ENCODE results near the gene MLPH. TPM values are rescaled to one million over a fixed set of nuclear protein-coding genes. Genes with fewer than 3 reads are reported as not detected.

MLPH gene
- total RNA-seq, 1 experiment from 2014 or later = 27.1 TPM

- Mint-ChIP-seq H3K4me3 (ENCODE audit: unreplicated experiment) (peak overlapping the region; percentile 34), H3K9me3 (ENCODE audit: unreplicated experiment) (no peaks in the 10 kb centered on the region), H3K4me1 (ENCODE audit: insufficient read depth, unreplicated experiment) (peaks cover 25% of the 10 kb centered on the region), H3K27me3 (ENCODE audit: insufficient read depth, unreplicated experiment) (peaks cover 11% of the 10 kb centered on the region), H3K36me3 (ENCODE audit: insufficient read depth, unreplicated experiment) (no peaks in the 10 kb centered on the region), H3K27ac (ENCODE audit: low read depth, unreplicated experiment) (no peak overlapping the region)
- peak; percentile 86 for DNase-seq (ENCODE audit: unreplicated experiment)
- intact Hi-C loops (cut with micrococcal nuclease) = loop anchor here (2.0 kb wide), 1 partner anchor 76 kb away; no protein-coding TSS in a partner anchor
- no TSS peak for BruUV-seq (replicated peaks)
- CTCF ChIA-PET = interaction anchor here (0.5 to 2.6 kb wide), 7 partner anchors 9 to 704 kb away, joined by 3 to 21 read pairs (median 3); no protein-coding TSS in a partner anchor
- POLR2A ChIA-PET = interaction anchor here (0.6 to 1.8 kb wide), 10 partner anchors 10 to 1812 kb away, joined by 3 to 7 read pairs (median 3); partner anchors contain the start of genes COPS8 and RAB17
- TF ChIP-seq, protein P1, sequence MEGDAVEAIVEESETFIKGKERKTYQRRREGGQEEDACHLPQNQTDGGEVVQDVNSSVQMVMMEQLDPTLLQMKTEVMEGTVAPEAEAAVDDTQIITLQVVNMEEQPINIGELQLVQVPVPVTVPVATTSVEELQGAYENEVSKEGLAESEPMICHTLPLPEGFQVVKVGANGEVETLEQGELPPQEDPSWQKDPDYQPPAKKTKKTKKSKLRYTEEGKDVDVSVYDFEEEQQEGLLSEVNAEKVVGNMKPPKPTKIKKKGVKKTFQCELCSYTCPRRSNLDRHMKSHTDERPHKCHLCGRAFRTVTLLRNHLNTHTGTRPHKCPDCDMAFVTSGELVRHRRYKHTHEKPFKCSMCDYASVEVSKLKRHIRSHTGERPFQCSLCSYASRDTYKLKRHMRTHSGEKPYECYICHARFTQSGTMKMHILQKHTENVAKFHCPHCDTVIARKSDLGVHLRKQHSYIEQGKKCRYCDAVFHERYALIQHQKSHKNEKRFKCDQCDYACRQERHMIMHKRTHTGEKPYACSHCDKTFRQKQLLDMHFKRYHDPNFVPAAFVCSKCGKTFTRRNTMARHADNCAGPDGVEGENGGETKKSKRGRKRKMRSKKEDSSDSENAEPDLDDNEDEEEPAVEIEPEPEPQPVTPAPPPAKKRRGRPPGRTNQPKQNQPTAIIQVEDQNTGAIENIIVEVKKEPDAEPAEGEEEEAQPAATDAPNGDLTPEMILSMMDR (IDR thresholded peaks at IDR 0.05; ENCODE audit: unreplicated experiment) = no peak
Observed at GRCh38 chr2:237558961-237559641, 72.0 kb downstream of the MLPH start.

DNA sequence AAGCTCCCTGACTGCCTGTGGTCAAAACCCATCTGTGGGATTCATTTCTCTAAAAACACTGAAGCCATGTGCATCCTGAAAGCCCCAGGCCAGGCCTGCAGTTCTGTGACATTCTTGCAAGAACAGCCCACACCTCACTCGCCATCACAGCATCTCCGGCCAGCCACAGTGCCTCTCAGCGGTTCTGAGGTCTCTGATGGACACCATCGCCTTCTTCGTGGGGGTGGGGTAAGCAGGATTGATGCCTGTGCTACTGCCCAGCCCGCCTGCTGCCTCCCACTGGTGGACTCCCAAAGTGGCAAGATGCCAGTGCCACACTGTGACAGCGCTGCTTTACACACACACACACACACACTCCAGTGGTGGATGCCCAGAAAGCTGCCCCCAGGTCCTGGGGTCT, 74.2 kb downstream of the MLPH start:
- Mint-ChIP-seq H3K4me1 (ENCODE audit: insufficient read depth, unreplicated experiment) (peaks cover 25% of the 10 kb centered on the region), H3K27me3 (ENCODE audit: insufficient read depth, unreplicated experiment) (peaks cover 11% of the 10 kb centered on the region), H3K4me3 (ENCODE audit: unreplicated experiment) (no peak overlapping the region), H3K9me3 (ENCODE audit: unreplicated experiment) (no peaks in the 10 kb centered on the region), H3K36me3 (ENCODE audit: insufficient read depth, unreplicated experiment) (no peaks in the 10 kb centered on the region), H3K27ac (ENCODE audit: low read depth, unreplicated experiment) (no peak overlapping the region)
- no peak for DNase-seq (ENCODE audit: unreplicated experiment)
- intact Hi-C loops (cut with micrococcal nuclease) = no loop called here
- TF ChIP-seq, protein P1 (IDR thresholded peaks at IDR 0.05; ENCODE audit: unreplicated experiment) = no peak
- POLR2A ChIA-PET = interaction anchor here (1.5 kb wide), 1 partner anchor 11 kb away, joined by 5 read pairs; no protein-coding TSS in a partner anchor
- BruUV-seq (replicated peaks) = no TSS peak
- CTCF ChIA-PET = interaction anchor here (0.6 to 3.7 kb wide), 4 partner anchors 10 to 1266 kb away, joined by 3 to 31 read pairs (median 14); no protein-coding TSS in a partner anchor

GRCh38 chr2:237563816-237564215, 76.8 kb downstream of the MLPH start:
- DNase-seq (ENCODE audit: unreplicated experiment) = peak; percentile 31
- CTCF ChIA-PET = interaction anchor here (0.9 to 3.7 kb wide), 3 partner anchors 8 to 51 kb away, joined by 3 to 31 read pairs (median 24); no protein-coding TSS in a partner anchor
- intact Hi-C loops (cut with micrococcal nuclease) = no loop called here
- Mint-ChIP-seq H3K4me1 (ENCODE audit: insufficient read depth, unreplicated experiment) (peaks cover 14% of the 10 kb centered on the region), H3K4me3 (ENCODE audit: unreplicated experiment) (no peak overlapping the region), H3K27ac (ENCODE audit: low read depth, unreplicated experiment) (no peak overlapping the region), H3K9me3 (ENCODE audit: unreplicated experiment) (no peaks in the 10 kb centered on the region), H3K36me3 (ENCODE audit: insufficient read depth, unreplicated experiment) (no peaks in the 10 kb centered on the region), H3K27me3 (ENCODE audit: insufficient read depth, unreplicated experiment) (peaks cover 11% of the 10 kb centered on the region)
- TF ChIP-seq, protein P1 (IDR thresholded peaks at IDR 0.05; ENCODE audit: unreplicated experiment) = no peak
- no TSS peak for BruUV-seq (replicated peaks)
- POLR2A ChIA-PET = no interaction called here

DNA sequence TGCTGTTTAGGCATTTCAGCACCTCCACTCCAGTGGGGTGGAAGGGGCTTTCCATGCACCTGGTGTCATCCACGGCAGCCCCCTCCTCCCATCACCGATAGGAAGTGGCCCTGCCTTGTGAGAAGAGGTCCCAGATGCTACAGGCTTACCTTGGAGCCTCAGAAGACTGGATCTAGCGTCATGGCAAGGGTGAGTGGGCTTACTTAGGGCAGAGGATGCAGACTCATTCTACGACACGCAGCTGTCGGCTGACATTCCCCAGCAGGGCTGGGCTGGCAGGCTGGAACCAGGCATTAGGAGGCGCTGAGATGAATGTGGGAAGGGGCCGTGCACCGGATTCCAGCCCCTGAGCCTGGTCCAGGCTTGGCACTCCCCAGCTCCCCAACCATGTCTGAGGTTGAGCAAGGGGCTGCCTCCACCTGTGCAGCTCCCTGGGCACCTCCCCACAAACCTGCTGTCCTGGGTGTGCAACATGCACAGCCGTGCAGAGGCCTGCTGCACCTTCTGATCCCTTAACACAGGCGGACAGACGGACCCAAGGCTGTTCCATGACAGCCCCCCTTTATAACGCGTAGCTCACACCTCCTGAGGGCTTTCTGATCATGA, 77.6 kb downstream of the MLPH start:
- no TSS peak for BruUV-seq (replicated peaks)

More for the DNA sequence above, 77.6 kb downstream of the MLPH start:
- Mint-ChIP-seq H3K4me1 (ENCODE audit: insufficient read depth, unreplicated experiment) (peaks cover 6% of the 10 kb centered on the region), H3K36me3 (ENCODE audit: insufficient read depth, unreplicated experiment) (no peaks in the 10 kb centered on the region), H3K4me3 (ENCODE audit: unreplicated experiment) (no peak overlapping the region), H3K9me3 (ENCODE audit: unreplicated experiment) (no peaks in the 10 kb centered on the region), H3K27ac (ENCODE audit: low read depth, unreplicated experiment) (no peak overlapping the region), H3K27me3 (ENCODE audit: insufficient read depth, unreplicated experiment) (peaks cover 11% of the 10 kb centered on the region)
- intact Hi-C loops (cut with micrococcal nuclease) = no loop called here
- TF ChIP-seq, protein P1 (IDR thresholded peaks at IDR 0.05; ENCODE audit: unreplicated experiment) = no peak
- POLR2A ChIA-PET = no interaction called here
- CTCF ChIA-PET = no interaction called here
- DNase-seq (ENCODE audit: unreplicated experiment) = no peak
